SU-DHL-6 (cell line): Measurements from ENCODE around the gene THOC2.
"Not testable (repeated sequence)": the region's sequence is repeated elsewhere in the genome, so short reads cannot be mapped to it uniquely, and the experiment has no call there.

Experiments
- H2AFZ ChIP-seq: fragments of 200-600 bp; sonication (generic); 2 replicates; pipeline ENCODE4 v1.6.1; 2014; ENCODE audit warnings: low read depth, mild to moderate bottlenecking, moderate library complexity, mixed read lengths, antibody characterized with exemption, low read length; ENCODE audit not compliant: severe bottlenecking
- H3F3A ChIP-seq: fragments of 200-600 bp; shearing (Covaris generic); 2 replicates; pipeline ENCODE4 v1.6.0; 2016; ENCODE audit warnings: antibody characterized with exemption, mild to moderate bottlenecking; ENCODE audit not compliant: insufficient read depth
- H3K27ac ChIP-seq: fragments of 200-600 bp; sonication (generic); 2 replicates; pipeline ENCODE4 v1.5.1; 2016; ENCODE audit warnings: low read depth, mild to moderate bottlenecking, low read length, moderate library complexity, mixed read lengths
- H3K27me3 ChIP-seq: fragments of 200-600 bp; sonication (generic), shearing (Covaris generic); 2 replicates; pipeline ENCODE4 v1.6.0; 2014; ENCODE audit warnings: mild to moderate bottlenecking, low read length
- H3K36me3 ChIP-seq: fragments of 200-600 bp; sonication (generic); 2 replicates; pipeline ENCODE4 v1.6.1; 2014; ENCODE audit warnings: mild to moderate bottlenecking, low read length, mixed read lengths
- H3K4me2 ChIP-seq: fragments of 300-600, 200-600 bp; shearing (Covaris generic), sonication (generic); 2 replicates; pipeline ENCODE4 v1.6.0; 2014; ENCODE audit warnings: low read length, low read depth, mild to moderate bottlenecking; ENCODE audit not compliant: poor library complexity, severe bottlenecking
- H3K4me3 ChIP-seq: fragments of 200-600 bp; sonication (generic); 2 replicates; pipeline ENCODE4 v1.5.1; 2014; ENCODE audit warnings: antibody characterized with exemption, low read length, mild to moderate bottlenecking, mixed read lengths; ENCODE audit not compliant: insufficient read depth, poor library complexity, severe bottlenecking
- H3K79me2 ChIP-seq: fragments of 200-600 bp; sonication (generic); 2 replicates; pipeline ENCODE4 v1.6.1; 2014; ENCODE audit warnings: mild to moderate bottlenecking, low read length, moderate library complexity; ENCODE audit not compliant: insufficient read depth
- H3K9ac ChIP-seq: fragments of 200-600 bp; sonication (generic); 2 replicates; pipeline ENCODE4 v1.7.0; 2014; ENCODE audit warnings: mild to moderate bottlenecking, low read length
- H3K9me2 ChIP-seq: fragments of 200-600 bp; sonication (generic); replicated peaks from 2 replicates; pipeline ENCODE4 v1.6.1; 2014; ENCODE audit warnings: low read length; ENCODE audit not compliant: insufficient read depth
- H3K9me3 ChIP-seq: fragments of 200-600 bp; sonication (generic); 2 replicates; pipeline ENCODE4 v1.6.1; 2014; ENCODE audit warnings: low read length, mixed read lengths; ENCODE audit not compliant: insufficient read depth
- H4K20me1 ChIP-seq: fragments of 200-600 bp; sonication (generic); 2 replicates; pipeline ENCODE4 v1.6.1; 2014; ENCODE audit warnings: low read depth, mild to moderate bottlenecking, antibody characterized with exemption, low read length, moderate library complexity, mixed read lengths
- EZH2phosphoT487 ChIP-seq: fragments of 200-600 bp; sonication (generic), shearing (Covaris generic); conservative IDR thresholded peaks from 2 replicates; pipeline ENCODE4 v1.6.1; 2018; ENCODE audit warnings: mild to moderate bottlenecking, antibody characterized with exemption, low read length, moderate library complexity, mixed read lengths
- TF ChIP-seq, protein P1 (sequence below): fragments of 200-600 bp; sonication (generic); IDR thresholded peaks from one replicate; pipeline ENCODE4 v1.5.1; 2017; ENCODE audit warnings: antibody characterized with exemption, mild to moderate bottlenecking, low read length, moderate library complexity; ENCODE audit not compliant: insufficient read depth, poor library complexity, severe bottlenecking

THOC2 gene, protein sequence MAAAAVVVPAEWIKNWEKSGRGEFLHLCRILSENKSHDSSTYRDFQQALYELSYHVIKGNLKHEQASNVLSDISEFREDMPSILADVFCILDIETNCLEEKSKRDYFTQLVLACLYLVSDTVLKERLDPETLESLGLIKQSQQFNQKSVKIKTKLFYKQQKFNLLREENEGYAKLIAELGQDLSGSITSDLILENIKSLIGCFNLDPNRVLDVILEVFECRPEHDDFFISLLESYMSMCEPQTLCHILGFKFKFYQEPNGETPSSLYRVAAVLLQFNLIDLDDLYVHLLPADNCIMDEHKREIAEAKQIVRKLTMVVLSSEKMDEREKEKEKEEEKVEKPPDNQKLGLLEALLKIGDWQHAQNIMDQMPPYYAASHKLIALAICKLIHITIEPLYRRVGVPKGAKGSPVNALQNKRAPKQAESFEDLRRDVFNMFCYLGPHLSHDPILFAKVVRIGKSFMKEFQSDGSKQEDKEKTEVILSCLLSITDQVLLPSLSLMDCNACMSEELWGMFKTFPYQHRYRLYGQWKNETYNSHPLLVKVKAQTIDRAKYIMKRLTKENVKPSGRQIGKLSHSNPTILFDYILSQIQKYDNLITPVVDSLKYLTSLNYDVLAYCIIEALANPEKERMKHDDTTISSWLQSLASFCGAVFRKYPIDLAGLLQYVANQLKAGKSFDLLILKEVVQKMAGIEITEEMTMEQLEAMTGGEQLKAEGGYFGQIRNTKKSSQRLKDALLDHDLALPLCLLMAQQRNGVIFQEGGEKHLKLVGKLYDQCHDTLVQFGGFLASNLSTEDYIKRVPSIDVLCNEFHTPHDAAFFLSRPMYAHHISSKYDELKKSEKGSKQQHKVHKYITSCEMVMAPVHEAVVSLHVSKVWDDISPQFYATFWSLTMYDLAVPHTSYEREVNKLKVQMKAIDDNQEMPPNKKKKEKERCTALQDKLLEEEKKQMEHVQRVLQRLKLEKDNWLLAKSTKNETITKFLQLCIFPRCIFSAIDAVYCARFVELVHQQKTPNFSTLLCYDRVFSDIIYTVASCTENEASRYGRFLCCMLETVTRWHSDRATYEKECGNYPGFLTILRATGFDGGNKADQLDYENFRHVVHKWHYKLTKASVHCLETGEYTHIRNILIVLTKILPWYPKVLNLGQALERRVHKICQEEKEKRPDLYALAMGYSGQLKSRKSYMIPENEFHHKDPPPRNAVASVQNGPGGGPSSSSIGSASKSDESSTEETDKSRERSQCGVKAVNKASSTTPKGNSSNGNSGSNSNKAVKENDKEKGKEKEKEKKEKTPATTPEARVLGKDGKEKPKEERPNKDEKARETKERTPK (N-terminal part only)

DNA sequence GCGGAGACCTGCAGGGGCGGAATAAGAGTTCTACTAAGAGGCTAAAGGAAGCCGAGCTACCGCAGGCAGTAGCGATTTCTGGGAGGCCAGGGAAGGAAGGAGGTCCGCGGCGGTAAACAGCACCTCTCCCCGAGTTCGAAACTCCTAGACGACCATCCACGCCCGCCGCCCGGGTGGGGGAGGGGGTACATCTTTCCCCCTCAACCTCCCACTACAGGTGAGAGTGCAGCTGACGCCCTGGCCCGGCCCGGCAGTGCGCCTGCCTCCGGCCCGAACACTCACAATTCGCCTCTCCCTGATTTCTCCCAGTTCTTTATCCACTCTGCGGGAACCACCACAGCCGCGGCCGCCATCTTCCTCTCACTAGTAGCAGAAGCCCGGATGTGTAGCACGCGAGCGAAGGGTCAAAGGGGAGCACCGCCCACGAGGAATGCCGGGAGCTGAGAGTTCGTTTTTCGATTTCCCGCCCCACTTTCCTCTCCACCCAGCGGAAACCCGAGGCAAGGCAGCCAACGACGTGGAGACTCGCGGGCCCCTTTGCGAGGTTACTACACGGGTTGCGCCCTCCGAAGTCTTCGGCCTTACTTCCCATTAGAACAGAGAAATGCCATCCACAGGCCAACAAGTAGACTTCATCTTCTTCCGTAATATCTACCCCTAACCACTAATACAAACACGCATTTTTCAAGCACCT is at the start of gene THOC2:
Gene THOC2 (minus strand): TSS at position 383 of the 694 bp plus-strand sequence. CDS start 30 bp downstream, at position 353.
- Histone ChIP-seq H2AFZ (peak within 1 kb of the TSS; percentile 80), H4K20me1 (0 out of 2 replicates have a peak, but pooled peaks cover 5% of the 10 kb centered on the region), H3K9ac (peak within 1 kb of the TSS; percentile 88), H3K27ac (peak within 1 kb of the TSS; percentile 60), H3K36me3 (no peaks in the 10 kb centered on the region), H3K79me2 (peaks cover 50% of the 10 kb centered on the region), H3F3A (no peaks in the 10 kb centered on the region), H3K9me2 (no peaks in the 10 kb centered on the region), H3K27me3 (no peaks in the 10 kb centered on the region), H3K4me3 (peak within 1 kb of the TSS; percentile 89), H3K4me2 (peak within 1 kb of the TSS; percentile 95), H3K9me3 (no peaks in the 10 kb centered on the region)
- no peak for TF ChIP-seq EZH2phosphoT487
- TF ChIP-seq, protein P1, sequence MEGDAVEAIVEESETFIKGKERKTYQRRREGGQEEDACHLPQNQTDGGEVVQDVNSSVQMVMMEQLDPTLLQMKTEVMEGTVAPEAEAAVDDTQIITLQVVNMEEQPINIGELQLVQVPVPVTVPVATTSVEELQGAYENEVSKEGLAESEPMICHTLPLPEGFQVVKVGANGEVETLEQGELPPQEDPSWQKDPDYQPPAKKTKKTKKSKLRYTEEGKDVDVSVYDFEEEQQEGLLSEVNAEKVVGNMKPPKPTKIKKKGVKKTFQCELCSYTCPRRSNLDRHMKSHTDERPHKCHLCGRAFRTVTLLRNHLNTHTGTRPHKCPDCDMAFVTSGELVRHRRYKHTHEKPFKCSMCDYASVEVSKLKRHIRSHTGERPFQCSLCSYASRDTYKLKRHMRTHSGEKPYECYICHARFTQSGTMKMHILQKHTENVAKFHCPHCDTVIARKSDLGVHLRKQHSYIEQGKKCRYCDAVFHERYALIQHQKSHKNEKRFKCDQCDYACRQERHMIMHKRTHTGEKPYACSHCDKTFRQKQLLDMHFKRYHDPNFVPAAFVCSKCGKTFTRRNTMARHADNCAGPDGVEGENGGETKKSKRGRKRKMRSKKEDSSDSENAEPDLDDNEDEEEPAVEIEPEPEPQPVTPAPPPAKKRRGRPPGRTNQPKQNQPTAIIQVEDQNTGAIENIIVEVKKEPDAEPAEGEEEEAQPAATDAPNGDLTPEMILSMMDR, result no peak

DNA sequence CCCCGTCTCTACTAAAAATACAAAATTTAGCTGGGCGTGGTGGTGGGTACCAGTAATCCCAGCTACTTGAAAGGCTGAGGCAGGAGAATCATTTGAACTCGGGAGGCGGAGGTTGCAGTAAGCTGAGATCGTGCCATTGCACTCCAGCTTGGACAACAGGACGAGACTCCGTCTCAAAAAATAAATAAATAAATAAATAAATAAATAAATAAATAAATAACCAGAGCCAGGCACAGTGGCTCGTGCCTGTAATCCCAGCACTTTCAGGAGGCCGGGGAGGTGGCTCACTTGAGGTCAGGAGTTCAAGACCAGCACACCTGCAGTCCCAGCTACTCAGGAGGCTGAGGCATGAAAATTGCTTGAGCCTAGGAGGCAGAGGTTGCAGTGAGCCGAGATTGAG is 48.9 kb upstream of the THOC2 start:
- not testable (repeated sequence) for H2AFZ ChIP-seq, H3K27ac ChIP-seq, H3K9ac ChIP-seq, H3K4me3 ChIP-seq, H3F3A ChIP-seq, H3K36me3 ChIP-seq, H3K4me2 ChIP-seq, H3K9me2 ChIP-seq, H3K27me3 ChIP-seq, H4K20me1 ChIP-seq, H3K79me2 ChIP-seq, H3K9me3 ChIP-seq

DNA sequence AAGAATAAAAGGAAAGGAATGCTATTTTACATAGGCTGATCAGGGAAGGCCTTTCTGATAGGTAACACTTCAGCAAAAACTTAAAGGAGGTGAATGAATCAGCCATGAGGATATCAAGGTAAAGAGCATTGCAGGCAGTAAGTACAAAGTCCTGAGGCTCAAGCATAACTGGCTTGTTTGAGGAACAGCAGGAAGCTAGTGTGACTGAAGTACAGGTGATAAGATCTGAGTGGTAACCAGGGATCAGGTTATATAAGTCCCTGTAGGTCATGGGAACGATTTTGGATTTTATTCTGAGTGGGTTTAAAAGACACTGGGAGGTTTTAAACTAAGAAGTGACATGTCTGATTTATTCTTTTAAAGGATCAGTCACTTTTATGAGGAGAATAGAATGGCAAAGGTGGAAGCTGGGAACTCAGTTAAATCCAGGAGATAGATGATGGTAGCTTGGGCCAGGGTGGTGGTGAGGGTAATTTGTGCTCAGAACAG is 47.1 kb upstream of the THOC2 start:
- Histone ChIP-seq H3K9me3 (no peaks in the 10 kb centered on the region), H2AFZ (no peak overlapping the region), H4K20me1 (no peaks in the 10 kb centered on the region), H3K9ac (no peak overlapping the region), H3K79me2 (no peaks in the 10 kb centered on the region), H3K27ac (no peak overlapping the region), H3K36me3 (no peaks in the 10 kb centered on the region), H3K27me3 (no peaks in the 10 kb centered on the region), H3K4me2 (no peak overlapping the region), H3K9me2 (no peaks in the 10 kb centered on the region), H3F3A (no peaks in the 10 kb centered on the region), H3K4me3 (no peak overlapping the region)
- TF ChIP-seq, protein P1, result no peak
- TF ChIP-seq EZH2phosphoT487, result no peak
